ENCODE data around the gene SCYL2.

- TF ChIP-seq CTCF (IDR thresholded peaks at IDR 0.05) = no peak
- no peak for TF ChIP-seq EP300 (IDR thresholded peaks at IDR 0.05)
These were observed 70.3 kb downstream of the SCYL2 start for GRCh38 chr12:100337299-100337698.

Measured in esophagus muscularis mucosa (tissue), 3 donors.